Gastrocnemius medialis (tissue), 4 donors: ENCODE results near the gene HES4. TPM values are rescaled to one million over a fixed set of nuclear protein-coding genes. Genes with fewer than 3 reads are reported as not detected.

Source experiments
- ATAC-seq, 2 donors: fragments of 150-250 bp; one replicate each; pipeline ENCODE4 v1.9.1; 2016
- DNase-seq, 2 donors: peaks; one replicate each; pipeline ENCODE4 v3.0.0-alpha.2; 2019
- H3K27ac ChIP-seq, 4 donors: fragments of 200-600 bp; sonication (generic); 1 replicate in 1 of 4; 2 replicates in 3 of 4; pipeline ENCODE4 v1.5.1; 2016 to 2018; ENCODE audit warnings: mild to moderate bottlenecking in 2 of 4, moderate library complexity in 1 of 4
- H3K27me3 ChIP-seq, 3 donors: fragments of 200-600 bp; sonication (generic) in 2 of 3; 1 replicate in 1 of 3; 2 replicates in 2 of 3; pipeline versions ENCODE4 v1.5.1 to v1.6.0; 2016 to 2019; ENCODE audit warnings: mild to moderate bottlenecking in 1 of 3, moderate library complexity in 1 of 3
- H3K36me3 ChIP-seq, 2 donors: fragments of 200-600 bp; sonication (generic) in 1 of 2; one replicate each; pipeline ENCODE4 v1.5.1; 2017 to 2018
- H3K4me1 ChIP-seq, 2 donors: fragments of 200-600 bp; sonication (generic) in 1 of 2; one replicate each; pipeline ENCODE4 v1.5.1; 2016 to 2017; ENCODE audit warnings: mild to moderate bottlenecking in 2 of 2
- H3K4me3 ChIP-seq, 4 donors: fragments of 200-600 bp; sonication (generic) in 3 of 4; 1 replicate in 1 of 4; 2 replicates in 3 of 4; pipeline ENCODE4 v1.5.1; 2016 to 2019; ENCODE audit warnings: mild to moderate bottlenecking in 2 of 4
- H3K9me3 ChIP-seq, 3 donors: fragments of 200-600 bp; sonication (generic) in 2 of 3; 1 replicate in 1 of 3; 2 replicates in 2 of 3; pipeline ENCODE4 v1.5.1; 2016 to 2019
- CTCF ChIP-seq, 5 experiments: fragments of 450-650 bp in 3 of 5; fragments of 200-600 bp in 2 of 5; sonication (generic) in 2 of 5; IDR thresholded peaks in 4 of 5; conservative IDR thresholded peaks in 1 of 5; 1 replicate in 4 of 5; 2 replicates in 1 of 5; pipeline ENCODE4 v1.5.1; 2016 to 2019; ENCODE audit warnings: antibody characterized with exemption in 5 of 5, mild to moderate bottlenecking in 3 of 5, moderate library complexity in 3 of 5
- POLR2A ChIP-seq, 2 donors: fragments of 450-650 bp; IDR thresholded peaks; one replicate each; pipeline ENCODE4 v1.6.1; 2017; ENCODE audit warnings: antibody characterized with exemption in 2 of 2, mild to moderate bottlenecking in 2 of 2, moderate library complexity in 2 of 2
- in situ Hi-C, 4 donors: fragments of 200-750 bp; cut with MboI; loops; one replicate each; pipeline versions ENCODE4 v1.15.0 to v1.8.0; 2017; ENCODE audit warnings: low sequenced_read_pairs in 4 of 4
- intact Hi-C: fragments of 100-400 bp; cut with DNase I; formaldehyde crosslinking; loops from one replicate; pipeline ENCODE4 v1.15.1; 2023; ENCODE audit warnings: low total_unique reads
- total RNA-seq, 4 donors: library from RNA; depleted of rRNA; stranded (reverse); fragments of >200 nt; gene quantifications; one replicate each; pipeline versions ENCODE4 v1.1.0 to v1.2.3, GENCODE V29; 2016

HES4 gene
- total RNA-seq, 4 donors from 2014 or later = 6.4 to 17.4 (median 9.5) TPM

- H3K27ac ChIP-seq = no peak overlapping the region
- H3K4me3 ChIP-seq = no peak overlapping the region
- TF ChIP-seq CTCF (IDR thresholded peaks at IDR 0.05 in 4 of 5, conservative IDR thresholded peaks at IDR 0.05 in 1 of 5) = no peak
- TF ChIP-seq POLR2A (IDR thresholded peaks at IDR 0.05) = no peak
- no peak for DNase-seq
- no peak for ATAC-seq
- intact Hi-C loops (no loop called here), in situ Hi-C loops (no loop called here)
- no peaks in the 10 kb centered on the region for H3K36me3 ChIP-seq
- no peaks in the 10 kb centered on the region for H3K9me3 ChIP-seq
- H3K4me1 ChIP-seq = peaks cover 7 to 10% of the 10 kb centered on the region in 2 donors
- H3K27me3 ChIP-seq = peaks cover 20 to 22% (median 21%) of the 10 kb centered on the region in 3 donors
Observed at GRCh38 chr1:1043411-1043810, 43.5 kb upstream of the HES4 start.

GRCh38 chr1:1042835-1043234 lies 42.9 kb upstream of the HES4 start:
- in situ Hi-C loops (no loop called here), intact Hi-C loops (no loop called here)
- H3K9me3 ChIP-seq = no peaks in the 10 kb centered on the region
- H3K27me3 ChIP-seq = peaks cover 23 to 27% (median 25%) of the 10 kb centered on the region in 3 donors
- H3K4me1 ChIP-seq = peaks cover 7 to 10% of the 10 kb centered on the region in 2 donors
- no peak overlapping the region for H3K27ac ChIP-seq
- no peak overlapping the region for H3K4me3 ChIP-seq
- no peaks in the 10 kb centered on the region for H3K36me3 ChIP-seq
- ATAC-seq = no peak
- no peak for TF ChIP-seq POLR2A (IDR thresholded peaks at IDR 0.05)
- TF ChIP-seq CTCF (IDR thresholded peaks at IDR 0.05 in 4 of 5, conservative IDR thresholded peaks at IDR 0.05 in 1 of 5) = no peak
- no peak for DNase-seq

- DNase-seq = no peak
- H3K9me3 ChIP-seq = no peaks in the 10 kb centered on the region
- ATAC-seq = no peak
- no peak overlapping the region for H3K4me3 ChIP-seq
- no peak for TF ChIP-seq POLR2A (IDR thresholded peaks at IDR 0.05)
- no peak for TF ChIP-seq CTCF (IDR thresholded peaks at IDR 0.05 in 4 of 5, conservative IDR thresholded peaks at IDR 0.05 in 1 of 5)
- no peaks in the 10 kb centered on the region for H3K36me3 ChIP-seq
- intact Hi-C loops = loop anchor here (2.0 kb wide), 1 partner anchor 17 kb away; no protein-coding TSS in a partner anchor
- H3K27ac ChIP-seq = no peak overlapping the region
- H3K27me3 ChIP-seq = peaks cover 26 to 35% (median 27%) of the 10 kb centered on the region in 3 donors
- peaks cover 7 to 10% of the 10 kb centered on the region in 2 donors for H3K4me1 ChIP-seq
- in situ Hi-C loops = no loop called here
Observed at GRCh38 chr1:1041873-1042272, 42.0 kb upstream of the HES4 start.

- H3K4me3 ChIP-seq = no peak overlapping the region
- in situ Hi-C loops = no loop called here
- DNase-seq (no peak), ATAC-seq (peak; percentile 7 to 22)
- H3K27me3 ChIP-seq = peaks cover 26 to 39% (median 31%) of the 10 kb centered on the region in 3 donors
- TF ChIP-seq POLR2A (IDR thresholded peaks at IDR 0.05) (no peak), CTCF (IDR thresholded peaks at IDR 0.05 in 4 of 5, conservative IDR thresholded peaks at IDR 0.05 in 1 of 5) (no peak)
- intact Hi-C loops = loop anchor here (2.0 kb wide), 1 partner anchor 18 kb away; no protein-coding TSS in a partner anchor
- no peak overlapping the region for H3K27ac ChIP-seq
- peaks cover 7 to 10% of the 10 kb centered on the region in 2 donors for H3K4me1 ChIP-seq
- no peaks in the 10 kb centered on the region for H3K9me3 ChIP-seq
- H3K36me3 ChIP-seq = no peaks in the 10 kb centered on the region
Observed at GRCh38 chr1:1041092-1041523, 41.2 kb upstream of the HES4 start.
